GM18519 (cell line): Measurements from ENCODE around the gene GARNL3.

Experiments
- ATAC-seq: cut with Tn5 transposase; IDR thresholded peaks from one replicate; pipeline ENCODE4 v1.9.1; 2021; ENCODE audit warnings: mild to moderate bottlenecking, moderate library complexity; ENCODE audit not compliant: unreplicated experiment, low FRiP score

Gene GARNL3

DNA sequence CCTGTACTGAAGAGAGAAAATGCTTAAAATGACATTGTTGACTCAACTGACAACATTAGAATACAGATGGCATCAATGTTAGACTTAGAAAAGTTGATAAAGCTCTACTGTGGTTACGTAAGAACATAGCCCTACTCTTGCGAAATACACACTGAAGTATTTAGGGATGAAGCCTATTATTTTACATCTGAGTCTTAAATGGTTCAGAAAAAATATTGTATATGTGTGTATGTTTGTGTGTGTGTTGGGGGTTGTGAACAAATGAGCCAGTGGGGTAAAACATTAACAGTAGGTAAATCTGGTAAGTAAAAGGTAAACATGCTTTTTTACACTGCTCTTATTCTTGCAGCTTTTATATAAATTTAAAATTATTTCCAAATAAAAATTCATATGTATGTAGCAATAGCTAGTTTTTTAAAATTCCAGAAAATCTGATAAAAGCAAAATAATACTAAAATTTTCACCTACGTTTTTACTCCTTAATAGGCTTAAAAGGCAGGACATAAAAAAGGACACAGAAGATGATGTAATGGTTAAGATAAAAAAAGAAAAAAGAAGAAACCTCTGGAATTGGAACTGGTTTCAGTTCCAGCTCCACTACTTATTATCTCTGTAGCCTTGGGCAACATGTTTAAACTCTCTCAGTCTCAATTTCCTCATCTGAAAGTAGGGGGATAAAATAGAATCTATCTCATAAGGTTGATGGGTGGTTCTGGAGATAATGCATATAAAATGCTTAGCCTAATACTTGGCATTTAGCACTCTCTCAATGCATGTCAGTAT lies 44.3 kb downstream of the GARNL3 start:
- no peak for ATAC-seq

GRCh38 chr9:127309715-127310114 lies 45.1 kb downstream of the GARNL3 start:
- no peak for ATAC-seq

- no peak for ATAC-seq
Observed at GRCh38 chr9:127311239-127311741, 46.7 kb downstream of the GARNL3 start.

- ATAC-seq = no peak
Observed at GRCh38 chr9:127313042-127313560, 48.5 kb downstream of the GARNL3 start.

DNA sequence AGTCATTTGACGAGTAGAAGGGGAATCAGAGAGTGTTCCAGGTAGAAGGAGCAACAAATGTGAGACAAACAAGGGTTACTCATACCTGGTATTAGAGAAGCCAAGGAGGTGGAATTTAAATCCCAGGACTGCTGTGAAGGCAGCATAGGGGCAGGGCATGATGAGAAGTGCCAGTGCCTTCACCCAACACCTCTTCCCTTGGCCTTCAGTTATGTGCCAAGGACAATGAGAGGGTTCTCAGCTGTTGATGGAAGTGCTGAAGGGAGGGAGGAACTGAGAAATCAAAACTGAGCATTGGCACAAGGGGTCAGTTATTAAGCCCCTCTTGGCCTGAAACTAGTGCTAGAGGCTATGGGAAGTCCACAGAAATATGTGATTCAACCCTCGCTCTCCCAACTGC lies 50.3 kb downstream of the GARNL3 start:
- no peak for ATAC-seq

- no peak for ATAC-seq
Observed at GRCh38 chr9:127316586-127317323, 52.2 kb downstream of the GARNL3 start.

DNA sequence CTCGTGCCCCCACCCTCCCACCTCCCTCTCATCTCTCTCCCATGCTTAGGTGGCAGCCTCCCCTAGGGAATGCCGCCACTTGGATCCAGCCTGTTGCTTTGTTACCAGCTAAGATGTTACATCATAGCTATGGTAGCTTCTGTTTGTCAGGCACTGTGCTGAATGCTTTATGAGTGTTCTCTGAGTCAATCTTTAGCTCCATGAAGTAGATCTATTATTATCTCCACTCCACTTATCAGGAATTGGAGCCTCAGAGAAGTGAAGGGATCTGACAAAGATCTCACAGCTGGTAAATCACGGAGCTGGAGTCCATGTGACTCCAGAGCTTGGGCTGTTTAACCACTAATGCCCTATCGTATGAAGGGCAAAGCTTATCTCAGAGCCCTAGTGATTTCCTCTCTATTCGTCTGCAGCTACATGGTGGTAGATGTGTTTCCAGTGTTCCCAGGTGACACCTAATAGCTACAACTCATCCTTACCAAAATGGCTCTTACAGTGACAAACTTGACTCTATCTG lies 54.1 kb downstream of the GARNL3 start:
- no peak for ATAC-seq

- ATAC-seq = no peak
Observed at GRCh38 chr9:127319366-127320114, 55.0 kb downstream of the GARNL3 start.

GRCh38 chr9:127320115-127320378 lies 55.5 kb downstream of the GARNL3 start:
- no peak for ATAC-seq

DNA sequence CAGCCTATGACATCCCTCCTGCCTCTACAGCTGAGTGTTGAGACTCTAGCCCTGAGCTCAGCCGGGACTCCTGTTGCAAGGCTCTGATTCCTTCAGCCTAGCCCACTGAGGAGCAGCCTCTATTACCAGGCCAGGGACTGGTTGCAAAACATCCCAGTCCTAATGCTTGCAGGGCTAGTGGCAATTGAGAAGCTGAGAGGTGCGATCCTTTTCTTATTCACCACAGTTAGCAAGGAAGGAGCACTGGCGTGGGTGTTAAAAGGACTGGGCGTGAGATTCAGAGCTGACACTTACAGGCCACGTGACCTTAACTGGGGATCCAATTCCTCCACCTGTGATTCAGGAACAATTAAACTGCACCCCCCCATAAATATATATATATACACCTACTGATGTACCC lies 58.8 kb downstream of the GARNL3 start:
- no peak for ATAC-seq

DNA sequence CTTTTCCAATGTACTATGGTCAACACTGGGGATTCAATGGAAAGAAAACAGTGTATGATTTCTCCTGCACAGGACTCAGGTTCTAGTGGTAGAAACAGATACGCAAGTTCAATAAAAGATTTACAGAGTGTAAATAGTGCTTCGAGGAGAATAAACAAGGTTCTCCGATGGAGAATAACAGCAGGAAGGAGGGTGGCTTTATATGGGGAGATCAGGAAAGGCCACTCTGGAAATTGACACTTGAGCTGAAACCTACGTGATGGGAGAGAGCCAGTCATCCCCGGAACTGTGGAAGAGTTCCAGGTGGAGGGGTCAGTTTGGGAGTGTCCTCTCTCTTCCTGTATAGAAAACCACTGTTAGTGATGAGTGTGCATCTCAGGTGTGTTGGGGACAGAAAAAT lies 65.9 kb downstream of the GARNL3 start:
- no peak for ATAC-seq

- no peak for ATAC-seq
Observed at GRCh38 chr9:127333221-127334064, 68.9 kb downstream of the GARNL3 start.

DNA sequence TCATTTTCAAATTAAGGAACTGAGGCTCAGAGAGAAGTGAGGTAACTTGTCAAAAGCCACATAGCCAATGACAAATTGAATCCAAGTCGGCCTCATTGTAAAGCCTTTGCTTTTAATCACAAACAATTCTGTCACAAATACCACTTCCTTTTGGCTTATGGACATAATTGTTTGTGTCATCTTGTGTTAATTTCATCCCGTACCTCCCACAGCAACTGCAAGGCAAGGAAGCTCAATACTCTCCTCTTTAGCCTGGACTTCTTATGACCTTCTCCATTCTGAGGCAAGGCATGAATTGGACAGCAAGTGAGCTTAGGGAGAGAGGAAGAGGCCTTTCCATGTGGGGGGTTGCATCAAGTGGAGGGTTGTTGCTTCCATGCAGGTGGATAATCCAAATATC lies 70.2 kb downstream of the GARNL3 start:
- ATAC-seq = no peak

DNA sequence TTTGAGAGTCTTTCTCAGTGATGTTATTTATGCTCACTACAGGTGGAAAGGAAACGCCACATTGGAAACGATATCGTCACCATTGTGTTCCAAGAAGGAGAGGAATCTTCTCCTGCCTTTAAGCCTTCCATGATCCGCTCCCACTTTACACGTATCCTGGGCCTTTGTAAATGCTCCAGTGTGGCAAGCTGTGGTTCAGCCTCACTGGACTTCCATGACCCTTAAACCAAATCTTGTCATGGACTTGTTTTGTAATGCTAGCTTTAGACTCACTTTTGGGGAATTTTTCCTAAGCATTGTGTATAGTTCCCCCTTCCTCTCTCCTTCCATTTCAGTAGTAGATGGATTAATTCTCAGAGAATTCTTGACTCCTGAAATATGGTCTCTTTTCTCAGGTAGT lies 71.5 kb downstream of the GARNL3 start:
- no peak for ATAC-seq

GRCh38 chr9:127336506-127337352 lies 72.2 kb downstream of the GARNL3 start:
- no peak for ATAC-seq

DNA sequence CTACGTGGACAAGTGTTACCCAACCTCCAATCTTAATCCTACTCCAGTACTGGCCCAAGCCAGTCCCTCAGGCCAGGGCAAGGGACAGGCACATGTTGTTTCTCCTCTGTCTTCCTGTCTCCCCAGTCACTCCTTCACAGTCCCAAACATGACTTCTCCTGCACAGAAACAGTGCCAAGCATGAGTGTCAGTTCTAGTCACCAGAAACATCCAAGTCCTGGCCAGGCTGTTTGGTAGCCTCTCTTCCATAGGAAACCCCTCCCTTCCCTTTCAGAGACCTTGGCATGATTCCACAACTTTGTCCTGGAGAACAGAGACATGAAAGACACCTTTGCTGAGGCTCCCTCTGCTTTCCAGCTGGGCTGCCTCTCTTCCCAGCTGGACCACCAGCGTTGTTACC lies 76.1 kb downstream of the GARNL3 start:
- no peak for ATAC-seq

DNA sequence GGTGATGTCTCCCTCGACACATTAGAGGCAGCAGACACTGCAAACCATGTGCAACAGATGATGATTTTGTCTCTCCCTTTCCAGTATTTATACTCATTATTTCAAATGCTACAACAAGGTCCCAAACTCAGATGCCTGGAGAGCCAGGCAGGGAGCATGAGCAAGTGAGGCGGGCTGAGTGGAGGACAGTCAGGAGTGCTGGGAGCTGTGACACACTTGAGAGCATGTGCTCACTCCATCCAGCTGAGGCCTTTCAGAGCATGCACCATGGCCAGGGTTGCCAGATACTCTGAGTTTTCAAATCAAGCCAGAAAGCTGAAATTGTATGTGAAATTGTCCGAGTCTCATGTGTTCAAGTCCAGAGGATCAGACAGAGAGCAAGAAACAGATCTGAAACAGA lies 76.6 kb downstream of the GARNL3 start:
- no peak for ATAC-seq

DNA sequence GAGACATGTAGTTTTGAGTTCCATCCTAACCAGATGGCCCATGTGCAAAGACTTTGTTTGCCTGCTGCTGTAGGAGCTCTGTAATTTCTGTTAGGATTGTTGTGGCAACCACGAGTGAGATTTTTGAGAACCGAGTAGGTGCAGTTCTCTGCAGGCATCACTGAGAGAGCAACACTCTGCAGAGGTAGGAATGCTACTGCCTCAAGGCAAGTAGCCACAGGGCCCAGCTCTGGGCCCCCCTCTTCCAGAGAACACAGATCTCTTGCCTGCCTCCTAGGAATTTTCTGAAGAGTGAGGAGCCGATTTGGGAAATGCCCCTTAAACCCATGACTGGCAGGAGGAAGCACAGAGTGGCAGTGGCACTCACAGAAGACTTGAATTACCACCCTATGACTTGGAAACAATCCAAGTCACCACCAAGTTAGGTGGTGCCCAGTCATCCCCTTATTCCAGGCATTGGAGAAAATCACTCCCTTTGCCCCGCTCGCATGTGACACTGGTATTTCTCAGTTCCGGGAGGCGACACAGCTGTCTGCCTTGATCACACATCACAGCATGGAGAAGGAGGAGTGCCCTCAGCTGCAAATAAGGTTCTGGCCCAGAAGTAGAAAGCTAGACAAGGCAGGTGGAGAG lies 79.9 kb downstream of the GARNL3 start:
- ATAC-seq = no peak

DNA sequence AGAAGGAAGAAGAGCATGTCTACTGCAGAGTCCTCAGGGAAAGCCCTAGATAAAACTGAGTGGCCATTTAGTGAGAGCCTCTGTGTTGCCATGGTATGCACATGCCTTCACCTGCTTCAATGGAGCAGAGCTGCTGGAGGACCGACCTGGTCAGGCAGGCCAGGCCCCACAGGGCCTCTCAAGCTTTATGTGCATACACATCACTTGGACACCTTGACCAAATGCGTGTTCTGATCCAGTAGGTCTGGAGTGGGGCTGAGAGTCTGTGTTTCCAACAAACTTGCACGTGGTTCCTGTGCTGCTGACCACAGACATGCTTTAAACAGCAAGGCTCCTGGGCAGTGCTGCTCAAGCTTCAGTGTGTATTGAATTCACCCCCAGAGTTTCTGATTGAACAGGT lies 81.0 kb downstream of the GARNL3 start:
- no peak for ATAC-seq
